ENCODE measurements around the gene NIT1. TPM values are rescaled to one million over a fixed set of nuclear protein-coding genes. Genes with fewer than 3 reads are reported as not detected.
"Not testable (repeated sequence)": the region's sequence is repeated elsewhere in the genome, so short reads cannot be mapped to it uniquely, and the experiment has no call there.

Gene NIT1
- total RNA-seq, 1 donor from 2014 or later = 47.5 TPM

DNA sequence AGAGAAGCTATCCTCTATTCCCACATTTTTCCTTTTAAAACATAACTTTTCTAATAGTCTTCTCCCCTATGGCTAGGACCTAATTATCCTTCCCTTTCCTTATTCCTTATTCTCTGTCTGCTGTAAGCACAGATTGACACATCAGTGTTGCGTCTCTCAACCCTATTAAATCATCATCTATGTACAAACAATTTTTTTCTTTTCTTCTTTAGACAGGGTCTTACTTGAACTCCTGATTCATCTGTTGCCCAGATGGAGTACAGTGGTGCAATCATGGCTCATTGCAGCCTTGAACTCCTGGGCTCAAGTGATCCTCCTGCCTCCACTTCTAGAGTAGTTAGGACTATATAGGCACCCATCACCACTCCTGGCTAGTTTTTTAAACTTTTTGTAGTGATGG, 11.5 kb upstream of the NIT1 start:
- H3K27ac Mint-ChIP-seq = no peak overlapping the region
- no peak overlapping the region for H3K4me3 Mint-ChIP-seq (ENCODE audit: low read depth)
- intact Hi-C loops (cut with micrococcal nuclease) = no loop called here
- peaks cover 39% of the 10 kb centered on the region for H3K36me3 Mint-ChIP-seq (ENCODE audit: low read depth)
- no peaks in the 10 kb centered on the region for H3K9me3 Mint-ChIP-seq
- no peaks in the 10 kb centered on the region for H3K27me3 Mint-ChIP-seq (ENCODE audit: low read depth)
- peaks cover 14% of the 10 kb centered on the region for H3K4me1 Mint-ChIP-seq (ENCODE audit: low read depth)
- DNase-seq (ENCODE audit: low spot score) = no peak

- no peaks in the 10 kb centered on the region for H3K27me3 Mint-ChIP-seq (ENCODE audit: low read depth)
- intact Hi-C loops (cut with micrococcal nuclease) = loop anchor here (5.0 to 10.0 kb wide), 3 partner anchors 396 to 486 kb away; partner anchors contain the start of gene CD48
- H3K36me3 Mint-ChIP-seq (ENCODE audit: low read depth) = peaks cover 47% of the 10 kb centered on the region
- no peak overlapping the region for H3K4me3 Mint-ChIP-seq (ENCODE audit: low read depth)
- H3K9me3 Mint-ChIP-seq = no peaks in the 10 kb centered on the region
- H3K27ac Mint-ChIP-seq = peak overlapping the region; percentile 62
- H3K4me1 Mint-ChIP-seq (ENCODE audit: low read depth) = peaks cover 40% of the 10 kb centered on the region
- no peak for DNase-seq (ENCODE audit: low spot score)
Measured at GRCh38 chr1:161111117-161111516, 6.8 kb upstream of the NIT1 start.

DNA sequence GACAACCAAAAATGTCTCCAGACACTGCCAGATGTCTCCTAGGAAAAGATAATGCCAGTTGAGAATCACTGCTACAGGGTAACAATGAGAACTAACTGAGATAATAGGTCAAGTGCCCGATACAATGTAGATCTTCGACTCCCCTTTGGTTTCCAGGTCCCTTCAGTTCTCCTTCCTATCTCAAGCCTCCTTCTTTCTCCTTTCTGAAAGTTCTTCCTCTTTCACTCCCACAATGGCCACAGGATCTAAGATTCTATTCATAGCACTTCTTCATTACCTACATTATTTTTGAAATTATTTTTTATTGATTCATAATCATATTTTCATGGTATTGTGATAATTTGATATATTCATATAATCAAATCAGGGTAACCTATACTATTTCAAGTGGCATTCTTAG, 6.4 kb upstream of the NIT1 start:
- H3K9me3 Mint-ChIP-seq = no peaks in the 10 kb centered on the region
- intact Hi-C loops (cut with micrococcal nuclease) = loop anchor here (5.0 to 10.0 kb wide), 3 partner anchors 397 to 487 kb away; partner anchors contain the start of gene CD48
- H3K4me1 Mint-ChIP-seq (ENCODE audit: low read depth) = peaks cover 43% of the 10 kb centered on the region
- H3K36me3 Mint-ChIP-seq (ENCODE audit: low read depth) = peaks cover 46% of the 10 kb centered on the region
- no peaks in the 10 kb centered on the region for H3K27me3 Mint-ChIP-seq (ENCODE audit: low read depth)
- no peak overlapping the region for H3K4me3 Mint-ChIP-seq (ENCODE audit: low read depth)
- DNase-seq (ENCODE audit: low spot score) = no peak
- H3K27ac Mint-ChIP-seq = peak overlapping the region; percentile 62

GRCh38 chr1:161113915-161114314, 4.0 kb upstream of the NIT1 start:
- intact Hi-C loops (cut with micrococcal nuclease) = loop anchor here (2.0 to 10.0 kb wide), 4 partner anchors 17 to 489 kb away; partner anchors contain the start of gene CD48
- Mint-ChIP-seq H3K4me1 (ENCODE audit: low read depth) (peaks cover 49% of the 10 kb centered on the region), H3K27me3 (ENCODE audit: low read depth) (no peaks in the 10 kb centered on the region), H3K9me3 (no peaks in the 10 kb centered on the region), H3K4me3 (ENCODE audit: low read depth) (no peak overlapping the region), H3K27ac (peak overlapping the region; percentile 3), H3K36me3 (ENCODE audit: low read depth) (peaks cover 47% of the 10 kb centered on the region)
- no peak for DNase-seq (ENCODE audit: low spot score)

DNA sequence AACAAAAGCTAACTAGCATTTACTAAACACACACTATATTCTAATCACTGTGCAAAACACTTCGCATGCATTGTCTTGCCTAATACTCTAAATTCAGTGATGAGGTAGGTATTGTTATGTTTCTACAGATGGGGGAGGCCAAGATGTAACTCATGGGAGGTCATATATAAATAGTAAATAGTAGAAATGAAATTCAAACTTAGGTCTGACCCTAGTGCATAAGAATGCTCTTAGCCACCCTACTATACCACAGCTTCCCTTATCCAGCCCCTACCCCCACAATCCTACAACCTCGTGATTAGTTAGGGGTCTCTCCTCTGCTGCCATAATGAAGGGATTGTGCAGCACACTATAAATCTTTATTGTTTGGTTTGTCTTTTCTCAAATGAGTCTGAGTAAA, 3.3 kb upstream of the NIT1 start:
- Mint-ChIP-seq H3K4me1 (ENCODE audit: low read depth) (peaks cover 55% of the 10 kb centered on the region), H3K9me3 (no peaks in the 10 kb centered on the region), H3K4me3 (ENCODE audit: low read depth) (no peak overlapping the region), H3K27me3 (ENCODE audit: low read depth) (no peaks in the 10 kb centered on the region), H3K27ac (peak overlapping the region; percentile 3), H3K36me3 (ENCODE audit: low read depth) (peaks cover 46% of the 10 kb centered on the region)
- no peak for DNase-seq (ENCODE audit: low spot score)
- intact Hi-C loops (cut with micrococcal nuclease) = loop anchor here (2.0 to 10.0 kb wide), 4 partner anchors 18 to 490 kb away; partner anchors contain the start of gene CD48

DNA sequence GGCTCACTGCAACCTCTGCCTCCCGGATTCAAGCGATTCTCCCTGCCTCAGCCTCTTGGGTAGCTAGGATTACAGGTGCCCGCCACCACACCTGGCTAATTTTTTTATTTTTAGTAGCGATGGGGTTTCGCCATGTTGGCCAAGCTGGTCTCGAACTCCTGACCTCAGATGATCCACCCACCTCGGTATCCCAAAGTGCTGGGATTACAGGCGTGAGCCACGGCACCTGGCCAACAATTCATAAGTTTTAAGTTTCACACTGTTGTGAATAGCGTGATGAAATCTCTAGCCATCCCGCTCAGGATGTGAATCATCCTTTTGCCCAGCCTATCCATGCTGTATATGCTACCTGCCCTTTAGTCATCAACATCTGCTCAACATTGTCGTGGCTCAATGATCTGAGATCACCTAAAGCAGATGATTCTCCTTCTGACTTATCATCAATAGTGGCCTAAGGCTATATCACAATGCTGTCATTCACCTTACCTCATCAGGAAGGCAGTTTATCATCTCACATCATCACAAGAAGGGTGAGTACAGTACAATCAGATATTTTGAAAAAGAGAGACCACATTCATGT, 2.7 kb upstream of the NIT1 start:
- peak overlapping the region; percentile 56 for H3K27ac Mint-ChIP-seq
- peak overlapping the region; percentile 93 for H3K4me3 Mint-ChIP-seq (ENCODE audit: low read depth)
- H3K36me3 Mint-ChIP-seq (ENCODE audit: low read depth) = peaks cover 53% of the 10 kb centered on the region
- peaks cover 60% of the 10 kb centered on the region for H3K4me1 Mint-ChIP-seq (ENCODE audit: low read depth)
- intact Hi-C loops (cut with micrococcal nuclease) = loop anchor here (2.0 to 10.0 kb wide), 6 partner anchors 18 to 490 kb away; partner anchors contain the start of genes CD48, PPOX and USF1
- no peak for DNase-seq (ENCODE audit: low spot score)
- H3K27me3 Mint-ChIP-seq (ENCODE audit: low read depth) = no peaks in the 10 kb centered on the region
- H3K9me3 Mint-ChIP-seq = no peaks in the 10 kb centered on the region

- not testable (repeated sequence) for DNase-seq (ENCODE audit: low spot score); H3K27me3 Mint-ChIP-seq (ENCODE audit: low read depth); H3K9me3 Mint-ChIP-seq
- intact Hi-C loops (cut with micrococcal nuclease) = loop anchor here (2.0 to 10.0 kb wide), 6 partner anchors 19 to 491 kb away; partner anchors contain the start of genes CD48, PPOX and USF1
- Mint-ChIP-seq H3K4me3 (ENCODE audit: low read depth) (peak overlapping the region; percentile 93), H3K27ac (peak overlapping the region; percentile 56), H3K36me3 (ENCODE audit: low read depth) (peaks cover 60% of the 10 kb centered on the region), H3K4me1 (ENCODE audit: low read depth) (peaks cover 62% of the 10 kb centered on the region)
Measured at GRCh38 chr1:161115961-161116360, 1.9 kb upstream of the NIT1 start.

GRCh38 chr1:161119092-161119903, 1.4 kb downstream of the NIT1 start:
- H3K9me3 Mint-ChIP-seq = no peaks in the 10 kb centered on the region
- peaks cover 38% of the 10 kb centered on the region for H3K4me1 Mint-ChIP-seq (ENCODE audit: low read depth)
- intact Hi-C loops (cut with micrococcal nuclease) = loop anchor here (2.0 to 10.0 kb wide), 7 partner anchors 36 to 494 kb away; partner anchors contain the start of genes CD48, PPOX and USF1
- H3K4me3 Mint-ChIP-seq (ENCODE audit: low read depth) = peak overlapping the region; percentile 93
- H3K36me3 Mint-ChIP-seq (ENCODE audit: low read depth) = peaks cover 72% of the 10 kb centered on the region
- peak; percentile 55 for DNase-seq (ENCODE audit: low spot score)
- H3K27me3 Mint-ChIP-seq (ENCODE audit: low read depth) = no peaks in the 10 kb centered on the region
- peak overlapping the region; percentile 96 for H3K27ac Mint-ChIP-seq

DNA sequence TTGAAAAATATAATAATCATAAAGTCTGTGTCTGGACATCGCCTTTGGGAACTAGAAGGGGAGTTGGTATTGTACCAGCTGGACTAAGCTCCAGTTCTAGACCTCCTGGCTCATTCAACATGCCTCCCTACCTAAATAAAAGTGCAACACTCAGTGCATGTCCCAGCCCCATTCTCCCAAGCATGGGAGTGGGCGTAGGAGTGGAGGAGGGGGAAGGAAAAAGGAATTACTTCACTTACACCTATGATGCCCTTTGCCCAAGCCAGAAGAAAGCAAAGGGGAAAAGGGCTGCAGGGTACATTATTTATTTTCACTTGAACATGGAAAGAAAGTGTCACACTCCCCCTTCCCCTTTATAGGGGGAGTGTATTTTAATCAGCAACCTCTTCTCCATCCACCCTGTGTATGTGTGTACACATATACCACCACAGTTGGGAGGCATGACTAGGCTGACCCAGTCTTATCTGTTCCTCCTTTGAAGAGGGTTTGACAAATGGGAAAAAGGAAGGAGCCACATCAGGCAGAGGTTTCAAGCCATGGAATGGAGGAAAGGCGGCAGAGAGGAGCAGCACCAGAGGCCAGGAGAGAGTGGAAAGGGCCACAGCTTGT, 3.2 kb downstream of the NIT1 start:
- H3K27me3 Mint-ChIP-seq (ENCODE audit: low read depth) = no peaks in the 10 kb centered on the region
- H3K4me3 Mint-ChIP-seq (ENCODE audit: low read depth) = no peak overlapping the region
- peaks cover 74% of the 10 kb centered on the region for H3K36me3 Mint-ChIP-seq (ENCODE audit: low read depth)
- no peaks in the 10 kb centered on the region for H3K9me3 Mint-ChIP-seq
- peaks cover 24% of the 10 kb centered on the region for H3K4me1 Mint-ChIP-seq (ENCODE audit: low read depth)
- peak overlapping the region; percentile 57 for H3K27ac Mint-ChIP-seq
- no peak for DNase-seq (ENCODE audit: low spot score)
- intact Hi-C loops (cut with micrococcal nuclease) = no loop called here

- Mint-ChIP-seq H3K4me1 (ENCODE audit: low read depth) (peaks cover 22% of the 10 kb centered on the region), H3K9me3 (no peaks in the 10 kb centered on the region), H3K36me3 (ENCODE audit: low read depth) (peaks cover 75% of the 10 kb centered on the region), H3K27ac (no peak overlapping the region), H3K4me3 (ENCODE audit: low read depth) (no peak overlapping the region), H3K27me3 (ENCODE audit: low read depth) (no peaks in the 10 kb centered on the region)
- no peak for DNase-seq (ENCODE audit: low spot score)
- intact Hi-C loops (cut with micrococcal nuclease) = no loop called here
Measured at GRCh38 chr1:161121834-161122233, 3.9 kb downstream of the NIT1 start.

DNA sequence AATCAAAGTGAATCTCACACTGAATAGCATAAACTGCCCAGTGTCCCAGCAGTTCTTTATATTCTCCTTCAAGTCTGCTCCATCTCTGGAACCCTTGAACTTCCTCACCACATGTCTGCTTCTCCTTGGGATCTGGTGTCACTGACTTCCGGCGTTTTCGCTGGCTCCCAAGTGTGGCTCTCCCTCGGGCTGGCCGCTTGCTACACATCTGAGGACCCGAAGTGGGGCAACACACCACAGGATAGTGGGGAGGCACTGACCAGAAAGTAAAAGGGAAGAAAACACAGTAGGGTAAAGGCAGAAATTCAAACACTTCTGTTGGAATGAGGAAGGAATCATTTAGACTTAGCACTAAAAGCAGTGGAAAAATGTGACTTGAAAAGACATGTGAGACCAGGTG, 5.1 kb downstream of the NIT1 start:
- H3K4me1 Mint-ChIP-seq (ENCODE audit: low read depth) = peaks cover 29% of the 10 kb centered on the region
- no peak overlapping the region for H3K4me3 Mint-ChIP-seq (ENCODE audit: low read depth)
- H3K36me3 Mint-ChIP-seq (ENCODE audit: low read depth) = peaks cover 80% of the 10 kb centered on the region
- H3K27ac Mint-ChIP-seq = no peak overlapping the region
- H3K9me3 Mint-ChIP-seq = no peaks in the 10 kb centered on the region
- no peak for DNase-seq (ENCODE audit: low spot score)
- H3K27me3 Mint-ChIP-seq (ENCODE audit: low read depth) = no peaks in the 10 kb centered on the region
- intact Hi-C loops (cut with micrococcal nuclease) = no loop called here

DNA sequence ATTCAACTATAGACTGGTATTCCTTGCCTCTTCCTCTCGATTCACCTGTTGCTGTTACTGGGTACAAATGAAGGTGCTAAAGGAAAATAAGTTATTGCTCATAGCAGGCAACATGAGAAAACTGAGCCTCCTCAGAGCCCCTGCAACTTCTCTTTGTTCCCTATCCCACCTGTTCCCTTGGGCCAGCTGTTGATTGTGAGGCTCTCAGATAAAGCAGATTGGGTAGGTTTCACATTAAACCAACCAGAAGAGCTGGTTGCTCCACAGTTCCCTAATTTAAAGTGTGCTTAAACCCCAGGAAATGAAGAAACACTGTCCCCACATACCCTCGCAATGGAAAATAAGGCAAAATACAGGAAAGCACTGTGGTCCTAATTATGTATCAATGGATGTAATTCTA, 9.7 kb downstream of the NIT1 start:
- DNase-seq (ENCODE audit: low spot score) = no peak
- intact Hi-C loops (cut with micrococcal nuclease) = no loop called here
- H3K4me1 Mint-ChIP-seq (ENCODE audit: low read depth) = peaks cover 43% of the 10 kb centered on the region
- H3K36me3 Mint-ChIP-seq (ENCODE audit: low read depth) = peaks cover 78% of the 10 kb centered on the region
- no peak overlapping the region for H3K27ac Mint-ChIP-seq
- no peaks in the 10 kb centered on the region for H3K9me3 Mint-ChIP-seq
- no peaks in the 10 kb centered on the region for H3K27me3 Mint-ChIP-seq (ENCODE audit: low read depth)
- no peak overlapping the region for H3K4me3 Mint-ChIP-seq (ENCODE audit: low read depth)
